Measurements from ENCODE around the gene KCNK17.

Gene KCNK17

DNA sequence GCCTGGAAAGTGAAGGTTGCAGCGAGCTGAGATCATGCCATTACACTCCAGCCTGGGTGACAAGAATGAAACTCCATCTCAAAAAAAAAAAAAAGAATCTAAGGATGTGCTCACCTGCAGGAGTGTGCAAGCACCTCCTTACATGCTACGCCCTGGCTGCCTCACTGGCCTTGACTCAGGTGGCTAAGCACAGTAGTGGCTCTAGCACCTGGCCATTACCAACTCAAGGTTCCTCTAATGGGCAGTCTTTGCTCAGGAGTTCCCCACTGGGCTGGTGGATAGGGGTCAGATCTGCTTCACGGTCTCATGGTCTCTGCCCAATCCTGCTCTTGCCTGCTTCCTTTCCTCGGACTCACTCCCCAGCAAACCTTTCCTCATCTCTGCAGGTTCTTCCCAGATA is 39.7 kb downstream of the KCNK17 start:
- DNase-seq (ENCODE audit: extremely low spot score): no peak
- ChIA-PET CTCF (no interaction called here), POLR2A (no interaction called here)
- TF ChIP-seq CTBP1 (IDR thresholded peaks at IDR 0.05; ENCODE audit: borderline replicate concordance) (no peak), SP1 (IDR thresholded peaks at IDR 0.05) (no peak), FOXK2 (IDR thresholded peaks at IDR 0.05) (no peak), TARDBP (IDR thresholded peaks at IDR 0.05) (no peak), L3MBTL2 (conservative IDR thresholded peaks at IDR 0.05) (no peak), ELF4 (IDR thresholded peaks at IDR 0.05) (no peak), NFRKB (IDR thresholded peaks at IDR 0.05) (no peak), FOXM1 (IDR thresholded peaks at IDR 0.05; ENCODE audit: borderline replicate concordance) (no peak), HDGF (IDR thresholded peaks at IDR 0.05; ENCODE audit: borderline replicate concordance) (no peak), ZNF384 (IDR thresholded peaks at IDR 0.05) (no peak), SUZ12 (IDR thresholded peaks at IDR 0.05) (no peak), BHLHE40 (IDR thresholded peaks at IDR 0.05; ENCODE audit: borderline replicate concordance) (no peak)

DNA sequence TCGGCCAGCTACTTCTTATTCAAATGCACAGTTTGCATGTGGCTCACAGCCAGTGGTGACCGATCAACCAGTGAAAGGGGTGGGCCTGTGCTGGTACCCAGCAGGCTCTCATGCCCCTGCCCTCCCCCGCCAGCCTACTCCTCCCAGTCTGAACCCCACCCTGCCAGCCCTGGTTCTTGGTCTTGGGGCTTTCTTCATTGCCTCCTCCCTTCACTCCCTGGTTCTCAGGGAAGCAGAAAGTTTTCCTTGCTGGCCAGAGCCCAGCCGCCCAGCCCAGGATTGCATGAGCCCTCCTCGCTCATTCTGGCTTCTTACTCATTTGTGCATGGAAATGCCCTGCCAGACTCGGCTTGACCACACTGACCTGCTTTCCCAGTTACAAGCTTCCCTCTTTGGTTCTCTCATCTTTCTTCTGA is 40.8 kb downstream of the KCNK17 start:
- TF ChIP-seq NFRKB (IDR thresholded peaks at IDR 0.05): no peak
- TF ChIP-seq FOXA1 (IDR thresholded peaks at IDR 0.05): no peak
- TF ChIP-seq ARNT (IDR thresholded peaks at IDR 0.05): no peak
- no peak for TF ChIP-seq BHLHE40 (IDR thresholded peaks at IDR 0.05; ENCODE audit: borderline replicate concordance)
- no peak for TF ChIP-seq LEF1 (IDR thresholded peaks at IDR 0.05; ENCODE audit: borderline replicate concordance)
- no peak for TF ChIP-seq ELF4 (IDR thresholded peaks at IDR 0.05)
- TF ChIP-seq SP1 (IDR thresholded peaks at IDR 0.05): no peak
- TF ChIP-seq ZNF384 (IDR thresholded peaks at IDR 0.05): no peak
- no peak for TF ChIP-seq CTBP1 (IDR thresholded peaks at IDR 0.05; ENCODE audit: borderline replicate concordance)
- no peak for TF ChIP-seq FOXK2 (IDR thresholded peaks at IDR 0.05)
- TF ChIP-seq, protein P1, sequence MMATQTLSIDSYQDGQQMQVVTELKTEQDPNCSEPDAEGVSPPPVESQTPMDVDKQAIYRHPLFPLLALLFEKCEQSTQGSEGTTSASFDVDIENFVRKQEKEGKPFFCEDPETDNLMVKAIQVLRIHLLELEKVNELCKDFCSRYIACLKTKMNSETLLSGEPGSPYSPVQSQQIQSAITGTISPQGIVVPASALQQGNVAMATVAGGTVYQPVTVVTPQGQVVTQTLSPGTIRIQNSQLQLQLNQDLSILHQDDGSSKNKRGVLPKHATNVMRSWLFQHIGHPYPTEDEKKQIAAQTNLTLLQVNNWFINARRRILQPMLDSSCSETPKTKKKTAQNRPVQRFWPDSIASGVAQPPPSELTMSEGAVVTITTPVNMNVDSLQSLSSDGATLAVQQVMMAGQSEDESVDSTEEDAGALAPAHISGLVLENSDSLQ (IDR thresholded peaks at IDR 0.05): no peak
- no peak for TF ChIP-seq HDGF (IDR thresholded peaks at IDR 0.05; ENCODE audit: borderline replicate concordance)
- no peak for TF ChIP-seq L3MBTL2 (conservative IDR thresholded peaks at IDR 0.05)
- CTCF ChIA-PET: interaction anchor here (0.7 kb wide), 1 partner anchor 31 kb away, joined by 3 read pairs; no protein-coding TSS in a partner anchor
- no peak for DNase-seq (ENCODE audit: extremely low spot score)
- POLR2A ChIA-PET: no interaction called here

DNA sequence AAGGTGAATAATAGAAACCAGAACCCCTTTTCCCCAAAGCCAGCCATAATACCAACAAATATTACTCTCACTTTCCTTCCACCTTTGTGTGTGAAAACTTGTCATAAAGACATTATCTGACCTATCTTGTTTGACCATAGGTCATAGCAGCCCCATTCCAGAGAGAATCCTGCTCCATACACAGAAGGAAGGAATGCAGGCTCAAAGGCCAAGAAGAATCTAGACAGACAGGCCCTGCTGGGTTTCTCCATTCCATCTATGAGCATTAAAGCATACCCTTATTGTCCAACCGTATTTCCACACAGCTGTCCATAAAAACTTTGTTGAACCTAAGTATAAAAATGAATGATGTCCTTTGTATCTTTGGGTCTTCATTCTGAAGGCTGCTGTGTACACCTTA is 44.3 kb downstream of the KCNK17 start:
- no peak for TF ChIP-seq L3MBTL2 (conservative IDR thresholded peaks at IDR 0.05)
- no peak for TF ChIP-seq LEF1 (IDR thresholded peaks at IDR 0.05; ENCODE audit: borderline replicate concordance)
- TF ChIP-seq FOXM1 (IDR thresholded peaks at IDR 0.05; ENCODE audit: borderline replicate concordance): no peak
- TF ChIP-seq HDGF (IDR thresholded peaks at IDR 0.05; ENCODE audit: borderline replicate concordance): no peak
- TF ChIP-seq SP1 (IDR thresholded peaks at IDR 0.05): no peak
- no peak for TF ChIP-seq BHLHE40 (IDR thresholded peaks at IDR 0.05; ENCODE audit: borderline replicate concordance)
- TF ChIP-seq FOXA1 (IDR thresholded peaks at IDR 0.05): no peak
- TF ChIP-seq ELF4 (IDR thresholded peaks at IDR 0.05): no peak
- no peak for TF ChIP-seq NFRKB (IDR thresholded peaks at IDR 0.05)
- ChIA-PET POLR2A (no interaction called here), CTCF (no interaction called here)
- DNase-seq (ENCODE audit: extremely low spot score): no peak

DNA sequence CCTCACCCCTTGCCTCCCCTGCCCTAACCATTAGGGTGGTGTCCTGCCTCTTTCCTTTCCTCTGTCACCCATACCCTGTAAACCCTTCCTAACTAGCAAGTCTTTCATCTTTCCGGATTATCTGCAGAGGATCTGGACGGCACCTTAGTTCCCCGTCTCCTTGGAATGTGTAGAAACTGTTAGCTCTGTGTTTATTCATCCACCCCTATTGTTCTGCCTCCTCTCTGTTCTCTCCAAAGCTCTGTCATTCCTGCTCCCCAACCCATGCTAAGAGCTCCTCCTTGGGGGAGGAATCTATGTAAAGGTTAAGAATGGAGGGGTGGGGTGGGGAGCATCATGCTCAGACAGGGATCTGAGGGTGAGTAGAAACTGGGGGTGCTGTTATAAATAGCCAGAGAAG is 45.5 kb downstream of the KCNK17 start:
- POLR2A ChIA-PET: no interaction called here
- CTCF ChIA-PET: no interaction called here
- TF ChIP-seq ARNT (IDR thresholded peaks at IDR 0.05): no peak
- no peak for TF ChIP-seq BHLHE40 (IDR thresholded peaks at IDR 0.05; ENCODE audit: borderline replicate concordance)
- TF ChIP-seq L3MBTL2 (conservative IDR thresholded peaks at IDR 0.05): no peak
- TF ChIP-seq ZNF384 (IDR thresholded peaks at IDR 0.05): no peak
- TF ChIP-seq CTBP1 (IDR thresholded peaks at IDR 0.05; ENCODE audit: borderline replicate concordance): no peak
- no peak for TF ChIP-seq FOXM1 (IDR thresholded peaks at IDR 0.05; ENCODE audit: borderline replicate concordance)
- TF ChIP-seq FOXK2 (IDR thresholded peaks at IDR 0.05): no peak
- no peak for TF ChIP-seq FOXA1 (IDR thresholded peaks at IDR 0.05)
- TF ChIP-seq SP1 (IDR thresholded peaks at IDR 0.05): no peak
- no peak for DNase-seq (ENCODE audit: extremely low spot score)

DNA sequence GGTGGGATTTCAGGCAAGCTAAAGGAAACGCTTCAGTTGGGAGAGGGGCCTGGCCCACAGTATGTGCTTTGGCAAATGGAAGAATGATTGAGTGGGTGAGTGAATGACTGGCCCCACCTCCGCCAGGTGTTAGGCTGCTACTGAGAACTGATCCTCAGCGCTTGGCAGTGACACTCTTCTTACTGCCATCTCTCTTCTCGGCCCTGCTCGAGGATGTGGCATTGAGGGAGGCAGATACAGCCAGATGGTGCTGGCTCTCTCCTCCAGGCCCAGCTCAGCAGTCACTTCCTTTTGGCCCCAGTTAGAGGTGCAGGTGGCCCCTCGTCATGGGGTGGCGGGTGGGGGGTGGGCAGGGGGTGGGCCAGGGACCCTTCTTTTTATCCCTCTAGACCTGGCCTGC is 46.0 kb downstream of the KCNK17 start:
- DNase-seq (ENCODE audit: extremely low spot score): no peak
- ChIA-PET POLR2A (no interaction called here), CTCF (no interaction called here)
- TF ChIP-seq SP1 (IDR thresholded peaks at IDR 0.05) (no peak), BHLHE40 (IDR thresholded peaks at IDR 0.05; ENCODE audit: borderline replicate concordance) (no peak), FOXM1 (IDR thresholded peaks at IDR 0.05; ENCODE audit: borderline replicate concordance) (no peak), FOXK2 (IDR thresholded peaks at IDR 0.05) (no peak), ARNT (IDR thresholded peaks at IDR 0.05) (no peak), CTBP1 (IDR thresholded peaks at IDR 0.05; ENCODE audit: borderline replicate concordance) (no peak), NFRKB (IDR thresholded peaks at IDR 0.05) (no peak), ZNF384 (IDR thresholded peaks at IDR 0.05) (no peak), L3MBTL2 (conservative IDR thresholded peaks at IDR 0.05) (no peak), LEF1 (IDR thresholded peaks at IDR 0.05; ENCODE audit: borderline replicate concordance) (no peak), ELF4 (IDR thresholded peaks at IDR 0.05) (no peak), HDGF (IDR thresholded peaks at IDR 0.05; ENCODE audit: borderline replicate concordance) (no peak), SUZ12 (IDR thresholded peaks at IDR 0.05) (no peak), FOXA1 (IDR thresholded peaks at IDR 0.05) (no peak), TARDBP (IDR thresholded peaks at IDR 0.05) (no peak)
- TF ChIP-seq, protein P1 (IDR thresholded peaks at IDR 0.05): no peak

DNA sequence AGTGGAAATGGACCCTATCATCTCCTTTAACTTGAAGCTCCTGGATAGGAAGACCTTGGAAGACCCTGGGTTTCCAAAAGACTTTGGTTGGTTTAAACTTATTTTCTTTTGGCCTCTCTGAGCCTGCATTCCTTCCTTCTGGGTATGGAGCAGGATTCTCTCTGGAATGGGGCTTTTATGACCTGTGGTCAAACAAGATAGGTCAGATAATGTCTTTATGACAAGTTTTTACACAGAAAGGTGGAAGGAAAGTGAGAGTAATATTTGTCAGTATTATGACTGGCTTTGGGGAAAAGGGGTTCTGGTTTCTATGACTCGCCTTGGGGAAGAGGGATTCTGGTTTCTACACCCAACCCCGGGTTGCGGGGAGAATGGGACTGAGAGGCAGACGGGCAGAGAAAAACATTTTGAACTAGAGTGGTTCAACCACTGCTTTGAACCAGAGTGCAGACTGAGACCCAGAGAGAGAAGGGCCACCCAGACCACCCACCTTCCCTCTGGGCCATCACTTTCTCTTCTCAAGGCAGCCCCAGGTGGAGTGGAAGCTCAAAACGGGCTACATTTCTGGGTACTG is 47.4 kb downstream of the KCNK17 start:
- ChIA-PET CTCF (no interaction called here), POLR2A (no interaction called here)
- DNase-seq (ENCODE audit: extremely low spot score): no peak
- no peak for TF ChIP-seq L3MBTL2 (conservative IDR thresholded peaks at IDR 0.05)
- TF ChIP-seq SP1 (IDR thresholded peaks at IDR 0.05): no peak
- TF ChIP-seq TARDBP (IDR thresholded peaks at IDR 0.05): no peak
- no peak for TF ChIP-seq NFRKB (IDR thresholded peaks at IDR 0.05)
- TF ChIP-seq ARNT (IDR thresholded peaks at IDR 0.05): no peak
- TF ChIP-seq FOXK2 (IDR thresholded peaks at IDR 0.05): no peak
- no peak for TF ChIP-seq FOXM1 (IDR thresholded peaks at IDR 0.05; ENCODE audit: borderline replicate concordance)
- TF ChIP-seq CTBP1 (IDR thresholded peaks at IDR 0.05; ENCODE audit: borderline replicate concordance): no peak
- TF ChIP-seq, protein P1 (IDR thresholded peaks at IDR 0.05): no peak
- TF ChIP-seq ZNF384 (IDR thresholded peaks at IDR 0.05): no peak
- no peak for TF ChIP-seq SUZ12 (IDR thresholded peaks at IDR 0.05)
- no peak for TF ChIP-seq BHLHE40 (IDR thresholded peaks at IDR 0.05; ENCODE audit: borderline replicate concordance)
- TF ChIP-seq ELF4 (IDR thresholded peaks at IDR 0.05): no peak
